GM19455 (cell line): ENCODE data around the gene TRAPPC10.

ENCODE experiments used
- ATAC-seq: cut with Tn5 transposase; IDR thresholded peaks from one replicate; pipeline ENCODE4 v1.9.1; 2021; ENCODE audit not compliant: unreplicated experiment

Gene TRAPPC10

GRCh38 chr21:44063151-44063912 lies 51.2 kb downstream of the TRAPPC10 start:
- no peak for ATAC-seq

- no peak for ATAC-seq
Observed at GRCh38 chr21:44064852-44065403, 52.8 kb downstream of the TRAPPC10 start.

GRCh38 chr21:44065428-44065827 lies 53.3 kb downstream of the TRAPPC10 start:
- no peak for ATAC-seq

- no peak for ATAC-seq
Observed at GRCh38 chr21:44066116-44066515, 54.0 kb downstream of the TRAPPC10 start.

DNA sequence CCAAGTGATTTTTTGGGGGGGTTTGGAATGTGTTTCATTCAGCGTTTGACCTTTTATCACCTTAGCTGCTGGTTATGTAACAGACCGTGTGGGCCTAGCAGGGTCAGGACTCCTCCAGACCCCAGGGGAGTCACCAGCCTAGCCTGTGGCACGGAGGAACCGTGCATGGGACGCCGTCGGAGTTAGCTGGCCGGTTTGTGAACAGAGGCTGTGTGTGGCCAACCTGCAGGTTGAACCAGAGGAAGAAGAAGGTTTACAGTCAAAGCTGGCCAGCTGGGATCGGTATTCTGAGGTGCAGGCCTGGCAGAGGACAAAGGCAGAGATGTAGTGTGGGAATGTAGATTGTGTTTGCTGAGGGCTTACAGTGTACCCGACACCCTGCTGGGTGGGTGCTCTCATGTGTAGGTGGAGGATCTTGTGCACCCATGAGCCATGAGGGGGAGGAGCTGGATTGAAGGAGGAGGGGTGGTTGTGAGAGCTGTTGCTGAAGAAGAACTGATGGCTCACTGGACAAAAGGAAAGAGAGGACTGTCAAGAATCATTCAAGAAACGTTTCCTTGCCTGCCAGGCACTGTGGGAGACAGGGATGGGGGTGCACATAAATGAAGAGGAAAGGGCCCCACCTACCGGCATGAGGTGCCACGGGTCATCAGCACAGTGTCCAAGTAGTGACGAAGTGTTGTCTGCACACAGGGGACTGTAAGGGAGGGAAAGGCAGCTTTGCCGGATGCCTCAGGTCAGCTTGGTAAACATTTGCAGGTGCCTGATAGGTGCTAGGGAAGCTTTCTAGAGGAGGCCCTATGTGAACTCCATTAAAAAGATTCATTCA lies 55.1 kb downstream of the TRAPPC10 start:
- no peak for ATAC-seq

DNA sequence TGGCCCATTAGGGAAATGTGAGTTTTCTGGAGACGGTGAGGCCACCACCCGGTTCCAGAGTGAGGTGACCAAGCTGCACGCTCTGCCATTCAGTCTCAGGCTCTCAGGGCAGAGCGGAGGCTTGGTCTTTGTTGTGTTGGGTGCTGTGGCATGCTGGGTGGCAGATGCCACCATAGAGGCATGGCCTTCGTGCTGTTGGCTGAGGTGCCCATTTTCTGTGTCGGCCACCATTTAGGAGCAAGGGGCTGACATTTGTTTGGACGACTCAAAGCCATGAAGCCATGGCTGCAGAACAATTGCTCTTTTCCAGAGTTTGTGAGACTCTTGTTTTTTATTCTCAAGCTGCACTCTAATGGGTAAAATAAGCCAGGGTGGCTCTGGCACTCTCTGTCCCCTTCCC lies 58.3 kb downstream of the TRAPPC10 start:
- no peak for ATAC-seq

- no peak for ATAC-seq
Observed at GRCh38 chr21:44071359-44072104, 59.4 kb downstream of the TRAPPC10 start.

GRCh38 chr21:44072111-44072510 lies 60.0 kb downstream of the TRAPPC10 start:
- ATAC-seq, result no peak

- no peak for ATAC-seq
Observed at GRCh38 chr21:44074315-44074958, 62.3 kb downstream of the TRAPPC10 start.

- ATAC-seq, result no peak
Observed at GRCh38 chr21:44076316-44076715, 64.2 kb downstream of the TRAPPC10 start.

- ATAC-seq, result no peak
Observed at GRCh38 chr21:44078411-44078981, 66.4 kb downstream of the TRAPPC10 start.

DNA sequence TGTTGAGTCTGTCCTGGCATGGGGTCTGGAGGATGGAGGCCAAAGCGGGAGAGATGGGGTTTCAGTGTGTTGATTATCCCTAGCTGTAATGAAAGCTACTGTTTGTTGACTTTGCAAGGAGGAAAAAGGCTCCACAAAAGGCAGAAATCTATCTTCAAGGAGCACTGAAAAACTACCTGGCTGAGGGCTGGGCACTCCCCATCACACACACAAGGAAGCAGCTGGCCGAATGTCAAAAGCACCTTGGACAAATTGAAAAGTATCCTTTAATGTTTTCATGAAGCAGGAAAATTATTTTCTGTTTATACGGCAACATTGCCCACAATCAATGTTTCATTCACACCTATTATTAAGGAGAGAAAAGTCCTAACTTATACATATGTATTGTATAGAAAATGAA lies 67.3 kb downstream of the TRAPPC10 start:
- ATAC-seq, result no peak

DNA sequence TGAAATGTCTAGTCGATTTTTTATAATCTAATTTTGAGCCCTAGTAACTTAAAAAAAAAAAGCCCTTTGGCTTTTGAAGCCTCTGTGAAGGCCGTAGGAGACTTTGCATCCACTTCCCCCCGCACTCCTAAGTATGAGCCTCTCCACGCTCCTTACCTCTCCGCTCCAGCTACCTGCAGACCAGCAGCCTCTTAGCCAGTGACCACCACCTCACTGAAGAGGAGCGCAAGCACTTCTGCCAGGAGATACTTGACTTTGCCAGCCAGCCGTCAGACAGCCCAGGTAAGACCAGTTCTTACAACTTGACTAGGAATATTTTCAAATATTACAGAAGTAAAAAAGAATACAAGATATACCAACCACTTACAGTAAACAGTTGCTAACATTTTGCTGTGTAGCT lies 67.7 kb downstream of the TRAPPC10 start:
- ATAC-seq, result no peak

DNA sequence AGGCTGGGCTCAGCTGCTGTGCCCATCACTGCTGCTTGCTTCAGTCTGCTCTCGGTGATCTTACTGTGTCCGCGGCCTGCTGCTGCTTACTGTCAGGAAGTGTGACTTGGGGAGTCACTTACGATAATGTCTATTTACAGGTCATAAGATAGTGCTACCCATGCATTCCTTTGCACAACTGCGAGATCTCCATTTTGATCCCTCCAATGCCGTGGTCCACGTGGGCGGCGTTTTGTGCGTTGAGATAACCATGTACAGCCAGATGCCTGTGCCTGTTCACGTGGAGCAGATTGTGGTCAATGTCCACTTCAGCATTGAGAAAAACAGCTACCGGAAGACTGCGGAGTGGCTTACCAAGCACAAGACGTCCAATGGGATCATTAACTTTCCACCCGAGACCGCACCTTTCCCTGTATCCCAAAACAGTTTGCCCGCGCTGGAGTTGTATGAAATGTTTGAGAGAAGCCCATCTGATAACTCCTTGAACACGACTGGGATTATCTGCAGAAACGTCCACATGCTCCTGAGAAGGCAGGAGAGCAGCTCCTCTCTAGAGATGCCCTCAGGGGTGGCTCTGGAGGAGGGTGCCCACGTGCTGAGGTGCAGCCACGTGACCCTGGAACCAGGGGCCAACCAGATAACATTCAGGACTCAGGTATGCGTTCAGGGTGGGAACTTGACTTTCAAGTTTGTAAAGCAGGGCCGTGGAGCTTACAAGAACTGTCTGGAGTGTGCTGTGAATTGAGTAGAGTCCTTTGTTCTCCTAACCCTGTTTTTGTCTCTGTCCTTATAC lies 70.7 kb downstream of the TRAPPC10 start:
- no peak for ATAC-seq

DNA sequence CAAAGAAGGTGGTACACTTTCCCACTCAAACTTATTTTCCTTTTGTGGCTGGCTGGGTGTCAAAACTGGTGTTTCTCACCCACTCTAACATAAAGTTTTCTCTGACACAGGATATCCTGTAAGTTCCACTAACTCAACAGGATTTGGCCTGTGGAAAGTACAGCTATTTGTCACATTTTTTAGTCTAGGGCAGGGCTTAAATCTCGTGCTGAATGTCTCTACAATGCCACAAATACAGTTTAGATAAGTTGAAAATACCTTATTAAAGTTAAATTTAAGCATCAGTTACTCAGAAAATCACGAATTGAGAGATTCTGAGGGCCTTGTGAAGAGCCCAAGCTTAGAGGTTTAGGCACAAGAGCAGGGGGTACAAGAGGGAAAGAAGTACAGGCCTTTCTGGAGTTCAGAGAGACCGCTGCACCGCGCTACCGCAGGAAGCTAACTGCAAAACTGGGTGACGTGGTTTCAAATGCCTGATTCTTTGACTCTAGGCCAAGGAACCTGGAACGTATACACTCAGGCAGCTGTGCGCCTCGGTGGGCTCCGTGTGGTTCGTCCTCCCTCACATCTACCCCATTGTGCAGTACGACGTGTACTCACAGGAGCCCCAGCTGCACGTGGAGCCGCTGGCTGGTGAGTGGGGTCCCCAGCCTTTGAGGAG lies 71.7 kb downstream of the TRAPPC10 start:
- no peak for ATAC-seq

- ATAC-seq, result no peak
Observed at GRCh38 chr21:44084496-44085241, 72.6 kb downstream of the TRAPPC10 start.

DNA sequence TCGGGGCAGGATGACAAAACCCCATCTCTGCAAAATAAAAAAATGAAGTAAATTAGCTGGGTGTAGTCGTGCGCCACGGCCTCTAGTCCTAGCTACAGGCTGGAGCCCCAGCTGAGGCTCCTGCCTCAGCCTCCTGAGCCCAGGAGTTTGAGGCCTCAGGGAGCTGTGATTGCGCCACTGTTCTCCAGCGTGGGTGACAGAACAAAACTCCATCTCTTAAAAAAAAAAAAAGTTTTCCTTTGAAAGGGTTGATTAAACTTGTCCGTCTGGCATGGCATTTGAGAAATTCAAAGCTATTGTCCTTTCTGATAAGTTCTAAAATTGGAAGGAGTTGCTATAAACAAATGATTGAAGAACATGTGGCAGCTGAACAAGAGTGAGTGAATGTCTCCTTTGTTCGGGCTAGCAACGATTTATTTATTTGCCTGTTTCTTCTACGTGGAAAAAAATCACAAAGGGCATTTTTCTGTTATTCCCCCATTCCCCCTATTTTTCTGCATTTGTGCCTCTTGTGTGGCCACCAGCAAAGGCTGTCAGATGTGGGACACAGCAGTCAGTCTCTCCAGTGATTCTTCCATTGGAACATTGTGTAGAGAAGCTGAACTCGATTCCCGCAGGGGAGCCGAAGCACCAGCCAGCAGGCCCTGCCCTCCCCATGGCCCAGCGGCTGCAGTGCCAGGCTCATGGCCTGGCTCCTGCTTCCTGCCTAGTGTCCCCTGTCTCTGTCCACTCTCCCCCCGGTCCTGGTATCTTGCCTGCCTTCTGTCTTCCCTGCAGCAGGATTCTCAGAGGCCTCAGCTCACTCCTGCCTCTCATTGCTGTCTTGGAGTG lies 73.6 kb downstream of the TRAPPC10 start:
- no peak for ATAC-seq
